Adipose tissue (tissue), 3 donors: ENCODE measurements around the gene ARID1B. TPM values are rescaled to one million over a fixed set of nuclear protein-coding genes. Genes with fewer than 3 reads are reported as not detected.

Source experiments
- H3K27ac ChIP-seq: one replicate; pipeline ENCODE4 v1.5.1; 2013; ENCODE audit warnings: low read depth, low read length
- WGBS, 3 donors: extraction: QIAGEN DNeasy Blood & Tissue Kit; methylation state at CpG; one replicate each; pipeline ENCODE4 v1.1.7; 2013; 5-methylcytosine and 5-hydroxymethylcytosine counted together
- polyA plus RNA-seq, 3 donors: library from polyadenylated mRNA; stranded (reverse); fragments of 200-250 nt; gene quantifications; one replicate each; pipeline ENCODE4 v1.2.3, GENCODE V29; 2013
- donor health status: healthy with polysubstance abuse.
- donor health status: Bipolar disorder and iron deficiency.
- donor health status: healthy.

Gene ARID1B
- polyA plus RNA-seq, 3 donors, result 14.0 to 29.2 (median 21.9) TPM

GRCh38 chr6:156883497-156884252 lies 106.5 kb downstream of the ARID1B start:
- H3K27ac ChIP-seq, result no peak overlapping the region
- WGBS, 3 donors, result 21 to 50% (median 47%) methylated on average over 14 of the region's 14 CpGs

DNA sequence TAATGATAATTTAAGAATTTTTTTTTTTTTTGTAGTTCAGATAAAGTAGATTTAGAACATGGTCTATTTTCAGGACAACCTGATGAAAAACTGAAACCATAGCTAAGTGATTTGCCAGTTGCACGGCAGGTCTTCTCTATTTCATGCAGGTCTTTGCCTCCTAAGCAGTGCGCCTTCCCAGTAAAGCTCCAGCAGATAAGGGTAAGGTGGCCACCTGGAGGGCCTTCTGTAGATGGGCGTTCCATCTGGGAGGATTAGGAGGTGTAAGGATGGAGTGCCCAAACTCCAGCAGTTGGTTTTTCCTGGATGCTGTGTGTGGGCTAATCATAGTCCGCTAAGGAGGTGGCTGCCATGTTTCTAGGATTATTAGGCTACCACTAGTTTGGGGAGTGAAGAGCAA lies 107.1 kb downstream of the ARID1B start:
- no peak overlapping the region for H3K27ac ChIP-seq
- WGBS, 3 donors, result 64 to 91% (median 91%) methylated on average over 4 of the region's 4 CpGs

GRCh38 chr6:156885562-156885961 lies 108.4 kb downstream of the ARID1B start:
- WGBS, 3 donors, result 58 to 80% (median 70%) methylated on average over 2 of the region's 2 CpGs
- H3K27ac ChIP-seq, result no peak overlapping the region

- whole genome bisulfite sequencing, 3 donors, result 41 to 48% (median 42%) methylated on average over 8 of the region's 8 CpGs
- H3K27ac ChIP-seq, result no peak overlapping the region
These were observed 109.2 kb downstream of the ARID1B start for GRCh38 chr6:156886409-156886808.

DNA sequence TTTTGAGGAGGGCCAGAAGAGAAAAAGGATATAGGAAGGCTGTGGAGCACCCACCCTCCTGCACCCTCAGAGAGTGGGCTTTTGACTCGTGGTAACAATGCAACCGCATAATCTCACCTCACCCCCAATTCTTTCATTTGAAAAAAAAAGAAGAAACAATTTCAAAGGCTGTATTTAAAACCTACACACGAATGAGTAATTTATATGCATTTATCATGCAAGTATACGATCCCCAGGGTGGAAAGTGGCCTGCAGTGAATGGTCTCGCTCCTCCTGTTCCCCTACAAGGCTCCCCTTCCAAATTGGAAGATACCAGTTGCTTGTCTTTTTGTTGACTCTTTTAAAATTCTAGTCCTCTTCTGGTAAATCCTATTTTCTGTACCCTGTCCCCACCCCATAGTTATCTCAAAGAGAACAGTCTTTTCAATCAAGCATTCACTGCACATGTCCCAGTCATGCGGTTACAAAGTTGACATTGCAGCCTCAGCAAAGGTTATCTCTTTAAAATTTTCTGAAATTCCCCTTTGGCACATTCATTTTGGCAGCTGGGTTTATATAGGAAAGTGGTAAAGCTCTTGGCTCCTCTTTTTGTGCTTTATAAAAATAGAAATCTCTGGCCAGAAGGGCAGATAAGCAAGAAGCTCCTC lies 110.6 kb downstream of the ARID1B start:
- 84 to 89% (median 86%) methylated on average over 6 of the region's 6 CpGs for WGBS, 3 donors
- H3K27ac ChIP-seq, result no peak overlapping the region

- WGBS, 3 donors, result 67 to 80% (median 75%) methylated on average over 6 of the region's 6 CpGs
These were observed 112.3 kb downstream of the ARID1B start for GRCh38 chr6:156889469-156889868.

GRCh38 chr6:156889986-156890385 lies 112.8 kb downstream of the ARID1B start:
- H3K27ac ChIP-seq, result no peak overlapping the region
- 94 to 97% (median 95%) methylated on average over 3 of the region's 3 CpGs for WGBS, 3 donors

More at GRCh38 chr6:156889469-156889868, 112.3 kb downstream of the ARID1B start:
- no peak overlapping the region for H3K27ac ChIP-seq

GRCh38 chr6:156890627-156891314 lies 113.6 kb downstream of the ARID1B start:
- 33 to 34% (median 34%) methylated on average over 2 of the region's 2 CpGs for WGBS, 3 donors
- no peak overlapping the region for H3K27ac ChIP-seq

DNA sequence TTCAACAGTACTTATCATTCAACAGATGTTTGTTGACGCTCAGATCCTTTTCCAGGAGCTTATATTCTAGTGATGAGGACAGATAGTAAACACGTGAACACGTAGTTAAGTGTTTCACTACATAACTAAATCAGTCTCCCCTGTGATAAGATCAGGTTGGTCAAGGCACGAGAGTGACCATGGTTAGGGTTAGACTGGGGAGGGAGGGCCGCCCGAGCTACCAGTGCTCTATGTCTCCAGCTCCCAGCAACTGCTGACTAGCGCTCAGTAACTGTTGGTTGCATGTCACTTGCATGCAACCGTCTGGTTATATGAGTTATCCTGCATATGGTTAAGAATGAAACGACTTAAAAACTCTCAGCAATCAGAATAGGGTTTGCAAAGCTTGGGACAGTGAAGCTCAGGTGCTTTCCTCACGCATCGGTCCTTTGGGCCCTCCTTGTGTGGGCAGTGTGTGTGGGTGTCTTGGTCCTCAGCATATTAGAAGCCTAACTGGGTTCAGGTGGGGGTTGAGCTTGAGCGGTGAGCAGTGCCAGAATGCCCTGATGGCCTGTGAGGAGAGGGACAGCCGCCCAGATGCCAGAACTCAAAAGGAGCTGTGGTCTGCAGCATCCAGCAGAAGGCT lies 120.8 kb downstream of the ARID1B start:
- WGBS, 3 donors, result 94 to 96% (median 96%) methylated on average over 13 of the region's 13 CpGs
- no peak overlapping the region for H3K27ac ChIP-seq

DNA sequence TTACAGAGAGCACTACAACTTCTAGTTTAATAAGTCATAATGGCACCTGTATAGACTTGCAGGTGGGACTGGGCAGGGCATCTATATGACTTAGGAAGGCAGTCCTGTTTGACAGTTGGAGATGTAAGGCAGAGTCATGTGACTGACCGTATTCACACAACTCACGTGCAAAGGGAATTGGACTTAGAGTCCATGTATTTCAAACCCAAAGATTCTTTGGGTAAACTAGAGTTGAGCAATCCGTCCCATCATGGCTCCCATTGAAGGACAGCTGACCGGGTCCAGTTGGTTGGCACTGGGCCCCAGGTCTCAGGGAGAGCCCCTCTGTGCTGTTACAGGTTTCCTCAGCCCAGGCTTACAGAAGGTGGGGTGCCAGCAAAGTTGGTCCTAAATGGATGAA lies 121.9 kb downstream of the ARID1B start:
- no peak overlapping the region for H3K27ac ChIP-seq
- WGBS, 3 donors, result 91 to 96% (median 92%) methylated on average over 4 of the region's 4 CpGs

- WGBS, 3 donors, result 92 to 94% (median 93%) methylated on average over 8 of the region's 8 CpGs
These were observed 122.5 kb downstream of the ARID1B start for GRCh38 chr6:156899532-156900135.

GRCh38 chr6:156900292-156900691 lies 123.1 kb downstream of the ARID1B start:
- H3K27ac ChIP-seq, result no peak overlapping the region

More at GRCh38 chr6:156899532-156900135, 122.5 kb downstream of the ARID1B start:
- H3K27ac ChIP-seq, result no peak overlapping the region

DNA sequence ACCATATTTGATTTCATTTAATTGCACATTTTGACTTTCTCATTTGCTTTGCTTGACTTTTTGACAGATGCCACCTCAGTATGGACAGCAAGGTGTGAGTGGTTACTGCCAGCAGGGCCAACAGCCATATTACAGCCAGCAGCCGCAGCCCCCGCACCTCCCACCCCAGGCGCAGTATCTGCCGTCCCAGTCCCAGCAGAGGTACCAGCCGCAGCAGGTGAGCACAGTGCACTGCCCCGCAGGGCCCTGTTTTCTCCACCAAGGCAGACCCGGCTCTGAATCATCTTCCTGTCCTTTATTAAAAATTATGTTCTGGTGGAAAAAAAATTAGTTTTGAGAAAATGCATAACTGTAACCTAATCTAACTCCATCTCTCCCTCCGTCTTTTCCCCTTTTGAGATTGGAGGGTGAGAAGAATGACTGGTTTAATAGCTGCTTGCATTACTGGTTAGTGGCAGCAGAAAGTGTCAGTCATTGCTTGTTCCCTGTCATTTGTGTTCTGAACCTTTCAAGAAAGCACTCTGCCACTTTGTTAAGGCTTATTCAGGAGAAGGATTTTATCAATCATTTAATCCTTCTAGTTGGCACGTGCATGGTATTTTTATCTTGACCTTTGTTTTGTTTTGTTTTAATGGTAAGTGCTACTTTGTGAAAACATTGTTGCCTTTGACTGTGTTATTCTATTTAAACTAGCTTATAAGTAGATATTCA lies 124.3 kb downstream of the ARID1B start:
- no peak overlapping the region for H3K27ac ChIP-seq
- 83 to 91% (median 89%) methylated on average over 9 of the region's 9 CpGs for WGBS, 3 donors

- no peak overlapping the region for H3K27ac ChIP-seq
- WGBS, 3 donors, result 82 to 87% (median 85%) methylated on average over 1 of the region's 1 CpG
These were observed 125.6 kb downstream of the ARID1B start for GRCh38 chr6:156902782-156903181.

GRCh38 chr6:156904176-156904967 lies 127.2 kb downstream of the ARID1B start:
- no peak overlapping the region for H3K27ac ChIP-seq

GRCh38 chr6:156905801-156906200 lies 128.6 kb downstream of the ARID1B start:
- H3K27ac ChIP-seq, result no peak overlapping the region
- WGBS, 3 donors, result 89 to 93% (median 92%) methylated on average over 1 of the region's 1 CpG

More at GRCh38 chr6:156904176-156904967, 127.2 kb downstream of the ARID1B start:
- WGBS, 3 donors, result 74 to 85% (median 79%) methylated on average over 2 of the region's 2 CpGs

DNA sequence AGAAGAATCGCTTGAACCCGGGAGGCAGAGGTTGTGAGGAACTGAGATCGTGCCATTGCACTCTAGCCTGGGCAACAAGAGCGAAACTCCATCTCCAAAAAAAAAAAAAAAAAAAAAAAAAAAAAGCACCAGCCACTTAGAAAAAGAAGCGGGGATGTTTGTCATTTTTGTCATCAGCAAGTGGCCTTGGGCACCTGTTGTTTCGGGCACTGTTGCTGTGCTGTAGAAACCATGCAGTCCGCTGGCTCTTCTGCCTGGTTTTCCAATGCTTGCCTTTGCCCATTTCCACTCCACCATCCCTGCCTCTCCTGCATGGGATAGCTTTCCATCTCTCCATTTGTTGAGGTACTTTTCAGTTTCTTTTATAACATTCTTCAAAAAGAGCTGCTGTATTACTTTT lies 129.3 kb downstream of the ARID1B start:
- WGBS, 3 donors, result 89 to 100% (median 97%) methylated on average over 6 to 7 of the region's 7 CpGs

More for the DNA sequence above, 129.3 kb downstream of the ARID1B start:
- H3K27ac ChIP-seq, result no peak overlapping the region
